RPMI8226 (cell line): ENCODE results near the gene CETP.
A peak's percentile ranks its signal among the peaks of the same experiment; 100 is the strongest.

ENCODE experiments used
- DNase-seq: peaks from one replicate; pipeline ENCODE4 v3.0.0-alpha.2; 2015

CETP gene

GRCh38 chr16:56960681-56961281, 969 bp upstream of the CETP start:
- no peak for DNase-seq

- DNase-seq = peak; percentile 53
Observed at GRCh38 chr16:56961386-56961785, 364 bp upstream of the CETP start.

- peak; percentile 97 for DNase-seq
Observed at GRCh38 chr16:56964243-56965148, 2.7 kb downstream of the CETP start.

- DNase-seq = no peak
Observed at GRCh38 chr16:56965149-56966092, 3.7 kb downstream of the CETP start.

- no peak for DNase-seq
Observed at GRCh38 chr16:56966093-56966475, 4.3 kb downstream of the CETP start.

GRCh38 chr16:56967733-56968132, 6.0 kb downstream of the CETP start:
- DNase-seq = no peak

GRCh38 chr16:56969769-56970168, 8.0 kb downstream of the CETP start:
- DNase-seq = no peak

- peak; percentile 55 for DNase-seq
Observed at GRCh38 chr16:56970934-56971767, 9.4 kb downstream of the CETP start.

GRCh38 chr16:56971768-56972043, 10.0 kb downstream of the CETP start:
- DNase-seq = no peak

GRCh38 chr16:56972403-56973293, 10.9 kb downstream of the CETP start:
- DNase-seq = no peak

- no peak for DNase-seq
Observed at GRCh38 chr16:56973294-56973689, 11.5 kb downstream of the CETP start.

- DNase-seq = peak; percentile 52
Observed at GRCh38 chr16:56973899-56974298, 12.1 kb downstream of the CETP start.

GRCh38 chr16:56974549-56975300, 13.0 kb downstream of the CETP start:
- DNase-seq = no peak

- no peak for DNase-seq
Observed at GRCh38 chr16:56975714-56976113, 14.0 kb downstream of the CETP start.

- DNase-seq = no peak
Observed at GRCh38 chr16:56977216-56977615, 15.5 kb downstream of the CETP start.

GRCh38 chr16:56977823-56978430, 16.2 kb downstream of the CETP start:
- no peak for DNase-seq

GRCh38 chr16:56980201-56980535, 18.4 kb downstream of the CETP start:
- no peak for DNase-seq

GRCh38 chr16:56980792-56981724, 19.3 kb downstream of the CETP start:
- DNase-seq = no peak

- no peak for DNase-seq
Observed at GRCh38 chr16:56981729-56982271, 20.1 kb downstream of the CETP start.
